ENCODE data around the gene CCDC88B.
A peak's percentile ranks its signal among the peaks of the same experiment; 100 is the strongest.

- TF ChIP-seq LARP7 (IDR thresholded peaks at IDR 0.05) (0 out of 2 replicates have a peak, but pooled peaks have one; percentile 86), BCLAF1 (IDR thresholded peaks at IDR 0.05; ENCODE audit: borderline replicate concordance in 1 of 2, control insufficient read depth in 1 of 2, low read depth in 2 of 2, low read length in 1 of 2) (no peak), KDM1A (IDR thresholded peaks at IDR 0.05) (no peak), SMC3 (conservative IDR thresholded peaks at IDR 0.05; ENCODE audit: insufficient read depth, low read depth, low read length) (no peak; the same call in 1 of the 2 replicates), SREBF1 (IDR thresholded peaks at IDR 0.05; ENCODE audit: borderline replicate concordance, low read depth, low read length) (no peak), EZH2 (IDR thresholded peaks at IDR 0.05; ENCODE audit: borderline replicate concordance, low read depth, low read length) (no peak)
- TF ChIP-seq, protein P1, sequence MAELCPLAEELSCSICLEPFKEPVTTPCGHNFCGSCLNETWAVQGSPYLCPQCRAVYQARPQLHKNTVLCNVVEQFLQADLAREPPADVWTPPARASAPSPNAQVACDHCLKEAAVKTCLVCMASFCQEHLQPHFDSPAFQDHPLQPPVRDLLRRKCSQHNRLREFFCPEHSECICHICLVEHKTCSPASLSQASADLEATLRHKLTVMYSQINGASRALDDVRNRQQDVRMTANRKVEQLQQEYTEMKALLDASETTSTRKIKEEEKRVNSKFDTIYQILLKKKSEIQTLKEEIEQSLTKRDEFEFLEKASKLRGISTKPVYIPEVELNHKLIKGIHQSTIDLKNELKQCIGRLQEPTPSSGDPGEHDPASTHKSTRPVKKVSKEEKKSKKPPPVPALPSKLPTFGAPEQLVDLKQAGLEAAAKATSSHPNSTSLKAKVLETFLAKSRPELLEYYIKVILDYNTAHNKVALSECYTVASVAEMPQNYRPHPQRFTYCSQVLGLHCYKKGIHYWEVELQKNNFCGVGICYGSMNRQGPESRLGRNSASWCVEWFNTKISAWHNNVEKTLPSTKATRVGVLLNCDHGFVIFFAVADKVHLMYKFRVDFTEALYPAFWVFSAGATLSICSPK (IDR thresholded peaks at IDR 0.05; ENCODE audit: borderline replicate concordance): peak; percentile 49; the same call in 1 of the 2 replicates
Observed at GRCh38 chr11:64317961-64318765, 21.8 kb upstream of the CCDC88B start, which contains the start of gene PRDX5.
